ENCODE results near the gene TPGS1.
A peak's percentile ranks its signal among the peaks of the same experiment; 100 is the strongest.

The TPGS1 gene

DNA sequence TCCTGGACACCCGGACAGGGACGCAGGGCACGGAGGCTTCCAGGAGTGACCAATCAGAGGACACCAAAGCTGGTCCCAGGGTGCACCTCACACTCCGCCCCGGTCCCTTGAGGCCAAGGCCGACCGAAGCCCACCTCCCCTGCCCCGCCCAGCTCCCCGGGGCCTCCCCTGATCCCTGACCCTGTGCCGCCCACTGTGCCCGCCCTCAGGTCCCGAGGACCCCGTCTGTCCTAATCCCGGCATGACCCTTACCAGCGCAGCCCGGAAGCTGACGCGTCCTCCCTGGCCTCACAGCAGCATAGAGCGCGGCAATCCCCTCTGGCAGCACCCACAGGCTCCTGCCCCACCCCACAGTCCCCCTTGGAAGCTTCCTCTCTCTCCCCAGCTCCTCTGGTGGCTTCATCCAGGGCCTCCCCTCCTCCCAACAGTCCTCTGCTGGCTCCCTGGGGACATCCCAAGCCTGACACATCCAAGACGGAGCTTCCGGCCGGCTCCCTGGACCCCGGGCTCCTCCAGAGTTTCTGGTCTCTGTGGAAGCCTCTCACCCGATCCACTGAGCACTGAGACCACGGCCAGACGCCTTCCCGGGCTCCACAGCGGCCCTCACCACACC, 16.9 kb downstream of the TPGS1 start:
- no peak for TF ChIP-seq EP300 (IDR thresholded peaks at IDR 0.05; ENCODE audit: borderline replicate concordance)
- TF ChIP-seq TCF12 (IDR thresholded peaks at IDR 0.05; ENCODE audit: low read depth) = no peak
- TF ChIP-seq NFIC (IDR thresholded peaks at IDR 0.05) = no peak
- no peak for TF ChIP-seq YY1 (IDR thresholded peaks at IDR 0.05; ENCODE audit: low read depth)
- TF ChIP-seq TAF1 (IDR thresholded peaks at IDR 0.05; ENCODE audit: low read depth) = no peak
- TF ChIP-seq REST (IDR thresholded peaks at IDR 0.05; ENCODE audit: low read depth) = no peak
- TF ChIP-seq MAX (IDR thresholded peaks at IDR 0.05) = no peak
- no peak for TF ChIP-seq RAD21 (IDR thresholded peaks at IDR 0.05; ENCODE audit: low read depth)
- TF ChIP-seq EGR1 (IDR thresholded peaks at IDR 0.05) = no peak
- no peak for TF ChIP-seq FOXM1 (IDR thresholded peaks at IDR 0.05; ENCODE audit: borderline replicate concordance, low read depth)
- no peak; the same call in 1 of the 2 replicates for TF ChIP-seq ZBTB7A (IDR thresholded peaks at IDR 0.05; ENCODE audit: low read depth)

DNA sequence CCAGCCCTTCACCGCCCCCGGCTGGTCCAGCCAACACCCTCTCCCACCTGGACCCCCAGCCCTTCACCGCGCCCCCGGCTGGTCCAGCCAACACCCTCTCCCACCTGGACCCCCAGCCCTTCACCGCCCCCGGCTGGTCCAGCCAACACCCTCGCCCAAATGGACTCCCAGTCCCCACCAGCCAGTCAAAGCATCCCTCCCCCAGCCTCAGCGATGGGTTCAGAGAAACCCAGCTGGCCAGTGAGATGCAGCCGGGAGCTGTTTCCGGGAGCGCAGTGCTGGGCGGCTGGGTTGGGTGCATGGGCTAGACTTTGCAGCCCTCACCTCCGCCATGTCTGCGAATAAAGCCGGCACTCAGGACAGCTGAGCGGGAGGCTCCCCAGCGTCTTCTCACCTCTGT, 17.7 kb downstream of the TPGS1 start:
- TF ChIP-seq NFIC (IDR thresholded peaks at IDR 0.05) (no peak), CREB1 (IDR thresholded peaks at IDR 0.05; ENCODE audit: low read depth) (no peak), CEBPB (IDR thresholded peaks at IDR 0.05) (no peak), EP300 (IDR thresholded peaks at IDR 0.05; ENCODE audit: borderline replicate concordance) (no peak), TAF1 (IDR thresholded peaks at IDR 0.05; ENCODE audit: low read depth) (no peak), ZBTB7A (IDR thresholded peaks at IDR 0.05; ENCODE audit: low read depth) (no peak), TCF12 (IDR thresholded peaks at IDR 0.05; ENCODE audit: low read depth) (no peak), TEAD4 (IDR thresholded peaks at IDR 0.05) (no peak), FOXM1 (IDR thresholded peaks at IDR 0.05; ENCODE audit: borderline replicate concordance, low read depth) (no peak), RAD21 (IDR thresholded peaks at IDR 0.05; ENCODE audit: low read depth) (no peak), YY1 (IDR thresholded peaks at IDR 0.05; ENCODE audit: low read depth) (no peak), REST (IDR thresholded peaks at IDR 0.05; ENCODE audit: low read depth) (no peak), EGR1 (IDR thresholded peaks at IDR 0.05) (no peak), MAX (IDR thresholded peaks at IDR 0.05) (no peak)
- TF ChIP-seq, protein P1, sequence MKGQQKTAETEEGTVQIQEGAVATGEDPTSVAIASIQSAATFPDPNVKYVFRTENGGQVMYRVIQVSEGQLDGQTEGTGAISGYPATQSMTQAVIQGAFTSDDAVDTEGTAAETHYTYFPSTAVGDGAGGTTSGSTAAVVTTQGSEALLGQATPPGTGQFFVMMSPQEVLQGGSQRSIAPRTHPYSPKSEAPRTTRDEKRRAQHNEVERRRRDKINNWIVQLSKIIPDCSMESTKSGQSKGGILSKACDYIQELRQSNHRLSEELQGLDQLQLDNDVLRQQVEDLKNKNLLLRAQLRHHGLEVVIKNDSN (IDR thresholded peaks at IDR 0.05) = no peak

DNA sequence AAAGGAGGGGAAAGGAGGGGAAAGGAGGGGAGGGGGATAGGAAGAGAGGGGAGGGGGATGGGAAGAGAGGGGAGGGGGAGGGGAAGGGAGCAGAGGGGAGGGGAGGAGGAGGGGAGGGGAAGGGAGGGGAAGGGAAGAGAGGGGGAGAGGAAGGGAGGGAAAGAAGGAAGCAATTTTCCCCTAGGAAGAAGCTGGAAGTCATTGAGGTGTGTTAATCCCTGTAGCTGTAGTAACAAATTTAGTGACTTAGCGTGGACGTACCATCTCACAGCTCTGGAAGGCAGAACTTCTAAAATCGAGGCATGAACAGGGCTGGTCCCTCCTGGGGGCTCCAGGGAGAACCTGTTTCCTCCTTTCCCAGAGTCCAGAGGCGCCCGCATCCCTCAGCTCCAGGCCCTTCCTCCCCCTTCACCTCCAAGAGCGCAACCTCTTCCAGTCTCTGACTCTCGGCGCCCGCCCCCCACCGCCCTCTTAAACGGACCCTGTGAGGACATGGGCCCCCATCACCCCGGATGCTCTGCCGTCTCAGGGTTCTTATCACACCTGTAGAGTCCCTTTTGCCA, 18.6 kb downstream of the TPGS1 start:
- TF ChIP-seq TCF12 (IDR thresholded peaks at IDR 0.05; ENCODE audit: low read depth) (no peak), YY1 (IDR thresholded peaks at IDR 0.05; ENCODE audit: low read depth) (no peak), EP300 (IDR thresholded peaks at IDR 0.05; ENCODE audit: borderline replicate concordance) (no peak)

GRCh38 chr19:530134-531008, 23.1 kb downstream of the TPGS1 start:
- TF ChIP-seq EP300 (IDR thresholded peaks at IDR 0.05; ENCODE audit: borderline replicate concordance) = no peak

DNA sequence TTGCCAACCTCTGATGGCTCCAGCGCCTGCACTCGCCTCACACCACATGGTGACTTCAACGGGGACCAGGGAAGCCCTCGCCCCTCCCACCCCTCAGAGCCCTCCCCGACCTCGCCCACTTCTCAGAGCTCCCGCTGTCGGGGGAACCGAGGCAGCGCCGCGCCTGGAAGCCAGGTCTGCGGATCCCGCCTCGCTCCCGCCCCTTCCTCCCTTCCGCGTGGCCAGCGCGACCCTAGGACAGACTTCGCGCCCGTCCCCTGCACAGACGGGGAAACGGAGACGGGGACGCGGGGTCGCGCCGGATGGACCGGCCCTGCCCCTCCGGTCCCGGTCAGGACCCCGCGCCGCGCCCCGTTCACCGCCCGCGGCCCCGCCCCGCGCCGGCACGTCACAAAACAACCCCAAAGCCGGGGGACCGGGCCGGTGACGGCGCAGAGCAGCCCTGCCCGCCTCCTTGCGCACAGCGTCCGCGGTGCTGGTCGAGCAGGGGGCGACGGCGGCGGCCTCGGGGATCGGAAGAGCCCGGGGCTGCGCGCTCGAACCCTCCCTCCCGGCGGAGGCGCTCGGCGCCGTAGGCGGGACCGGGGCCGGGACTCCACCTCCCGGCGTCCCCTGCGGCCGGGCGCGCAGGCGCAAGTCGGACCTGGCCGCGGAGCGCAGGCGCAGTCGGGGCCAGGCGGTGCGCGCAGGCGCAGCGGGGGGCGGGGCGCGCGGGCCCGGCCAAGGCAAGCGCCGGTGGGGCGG, 23.9 kb downstream of the TPGS1 start:
- TF ChIP-seq EP300 (IDR thresholded peaks at IDR 0.05; ENCODE audit: borderline replicate concordance) (no peak), EGR1 (IDR thresholded peaks at IDR 0.05) (no peak), REST (IDR thresholded peaks at IDR 0.05; ENCODE audit: low read depth) (no peak), TEAD4 (IDR thresholded peaks at IDR 0.05) (no peak), CEBPB (IDR thresholded peaks at IDR 0.05) (no peak), MAX (IDR thresholded peaks at IDR 0.05) (peak; percentile 60), CREB1 (IDR thresholded peaks at IDR 0.05; ENCODE audit: low read depth) (no peak), TAF1 (IDR thresholded peaks at IDR 0.05; ENCODE audit: low read depth) (no peak; the same call in 1 of the 2 replicates), RAD21 (IDR thresholded peaks at IDR 0.05; ENCODE audit: low read depth) (no peak), YY1 (IDR thresholded peaks at IDR 0.05; ENCODE audit: low read depth) (no peak), ZBTB7A (IDR thresholded peaks at IDR 0.05; ENCODE audit: low read depth) (0 out of 2 replicates have a peak, but pooled peaks have one; percentile 81), NFIC (IDR thresholded peaks at IDR 0.05) (no peak), FOXM1 (IDR thresholded peaks at IDR 0.05; ENCODE audit: borderline replicate concordance, low read depth) (no peak), TCF12 (IDR thresholded peaks at IDR 0.05; ENCODE audit: low read depth) (0 out of 2 replicates have a peak, but pooled peaks have one; percentile 13)
- TF ChIP-seq, protein P1 (IDR thresholded peaks at IDR 0.05) = no peak
